WTC11 (cell line): Measurements from ENCODE around the gene SNAPC4. TPM values are rescaled to one million over a fixed set of nuclear protein-coding genes. Genes with fewer than 3 reads are reported as not detected.

ENCODE experiments used
- ATAC-seq: fragments of 200-7000 bp; cut with Tn5 transposase; 2 replicates; pipeline ENCODE4 v1.10.0; 2021; ENCODE audit warnings: mild to moderate bottlenecking, moderate library complexity
- CTCF ChIA-PET: fragments of 300-600 bp; sonication (Branson Sonifier 250); formaldehyde crosslinking; loops from one replicate; lab custom pipeline; 2021; ENCODE audit warnings: antibody characterized with exemption; lab: Charles Lee
- POLR2A ChIA-PET: fragments of 350-600 bp; sonication (Branson Sonifier 250); formaldehyde crosslinking; loops from one replicate; lab custom pipeline; 2021; ENCODE audit warnings: antibody characterized with exemption; lab: Charles Lee
- DNase-seq: peaks from one replicate; pipeline ENCODE4 v3.0.0; 2021; ENCODE audit warnings: low spot score
- H3K27ac Mint-ChIP-seq: 2 replicates; pipeline ENCODE4 v1.8.0; 2021; ENCODE audit warnings: mixed read lengths
- H3K27me3 Mint-ChIP-seq: 2 replicates; pipeline ENCODE4 v1.8.0; 2021; ENCODE audit warnings: low read depth, mild to moderate bottlenecking, moderate library complexity, mixed read lengths
- H3K36me3 Mint-ChIP-seq: 2 replicates; pipeline ENCODE4 v1.8.0; 2021; ENCODE audit warnings: mixed read lengths
- H3K4me1 Mint-ChIP-seq: 2 replicates; pipeline ENCODE4 v1.8.0; 2022; ENCODE audit warnings: mixed read lengths
- H3K4me3 Mint-ChIP-seq: 2 replicates; pipeline ENCODE4 v1.8.0; 2021; ENCODE audit warnings: mild to moderate bottlenecking, moderate library complexity, mixed read lengths
- H3K9me3 Mint-ChIP-seq: 2 replicates; pipeline ENCODE4 v1.8.0; 2021; ENCODE audit warnings: mixed read lengths
- ARID4B ChIP-seq: sonication (generic); formaldehyde crosslinking; IDR thresholded peaks from 2 replicates; pipeline ENCODE4 v1.8.0; 2023; ENCODE audit warnings: missing genetic modification reagents, mild to moderate bottlenecking, borderline replicate concordance
- ATF6 ChIP-seq: sonication (generic); formaldehyde crosslinking; IDR thresholded peaks from 2 replicates; pipeline ENCODE4 v1.8.1; 2023; ENCODE audit warnings: mild to moderate bottlenecking, missing genetic modification reagents
- CREB1 ChIP-seq: sonication (generic); formaldehyde crosslinking; IDR thresholded peaks from 2 replicates; pipeline ENCODE4 v1.8.0; 2023; ENCODE audit warnings: mild to moderate bottlenecking, missing genetic modification reagents
- E2F5 ChIP-seq: sonication (generic); formaldehyde crosslinking; IDR thresholded peaks from 2 replicates; pipeline ENCODE4 v1.8.1; 2022; ENCODE audit warnings: mild to moderate bottlenecking, moderate library complexity, missing genetic modification reagents
- ETV6 ChIP-seq: sonication (generic); formaldehyde crosslinking; IDR thresholded peaks from 2 replicates; pipeline ENCODE4 v1.8.1; 2022; ENCODE audit warnings: mild to moderate bottlenecking, missing genetic modification reagents
- GABPB1 ChIP-seq: sonication (generic); formaldehyde crosslinking; IDR thresholded peaks from 2 replicates; pipeline ENCODE4 v1.8.1; 2023; ENCODE audit warnings: mild to moderate bottlenecking, missing genetic modification reagents
- HMGA2 ChIP-seq: fragments of 250-450 bp; sonication (Bioruptor Pico); IDR thresholded peaks from 2 replicates; pipeline ENCODE4 v1.4.0; 2021; ENCODE audit warnings: mild to moderate bottlenecking, moderate library complexity
- MAX ChIP-seq: sonication (generic); formaldehyde crosslinking; IDR thresholded peaks from 2 replicates; pipeline ENCODE4 v1.8.0; 2022; ENCODE audit warnings: mild to moderate bottlenecking, missing genetic modification reagents
- NFYB ChIP-seq: sonication (generic); formaldehyde crosslinking; conservative IDR thresholded peaks from 2 replicates; pipeline ENCODE4 v1.8.0; 2022; ENCODE audit warnings: low read depth, missing genetic modification reagents
- OVOL2 ChIP-seq: fragments of 250-450 bp; sonication (Bioruptor Pico); IDR thresholded peaks from 2 replicates; pipeline ENCODE4 v1.9.0; 2021; ENCODE audit warnings: mild to moderate bottlenecking, borderline replicate concordance
- PREB ChIP-seq: sonication (generic); formaldehyde crosslinking; IDR thresholded peaks from 2 replicates; pipeline ENCODE4 v1.8.1; 2022; ENCODE audit warnings: mild to moderate bottlenecking, missing genetic modification reagents, moderate library complexity, borderline replicate concordance
- RELA ChIP-seq: sonication (generic); formaldehyde crosslinking; IDR thresholded peaks from 2 replicates; pipeline ENCODE4 v1.8.1; 2022; ENCODE audit warnings: missing genetic modification reagents, mild to moderate bottlenecking, borderline replicate concordance
- TCF7 ChIP-seq: sonication (generic); formaldehyde crosslinking; IDR thresholded peaks from 2 replicates; pipeline ENCODE4 v1.8.0; 2022; ENCODE audit warnings: mild to moderate bottlenecking, low read depth, missing genetic modification reagents, moderate library complexity
- ZNF121 ChIP-seq: sonication (generic); formaldehyde crosslinking; IDR thresholded peaks from 2 replicates; pipeline ENCODE4 v1.8.0; 2023; ENCODE audit warnings: missing genetic modification reagents
- ZNF219 ChIP-seq: sonication (generic); formaldehyde crosslinking; IDR thresholded peaks from 2 replicates; pipeline ENCODE4 v1.8.0; 2023; ENCODE audit warnings: missing genetic modification reagents, mild to moderate bottlenecking, borderline replicate concordance
- ZNF396 ChIP-seq: fragments of 250-450 bp; sonication (Bioruptor Pico); IDR thresholded peaks from 2 replicates; pipeline ENCODE4 v1.8.0; 2021; ENCODE audit warnings: mild to moderate bottlenecking, moderate library complexity, borderline replicate concordance
- ZNF425 ChIP-seq: fragments of 250-450 bp; sonication (Bioruptor Pico); conservative IDR thresholded peaks from 2 replicates; pipeline ENCODE4 v1.9.0; 2021; ENCODE audit warnings: mild to moderate bottlenecking
- ZSCAN18 ChIP-seq: fragments of 250-450 bp; sonication (Bioruptor Pico); IDR thresholded peaks from 2 replicates; pipeline ENCODE4 v2.1.2; 2022; ENCODE audit warnings: mild to moderate bottlenecking, moderate library complexity
- total RNA-seq: library from RNA; stranded (reverse); gene quantifications from 3 replicates; pipeline ENCODE4 v1.2.3, GENCODE V29; 2021

The SNAPC4 gene
- total RNA-seq, 1 experiment from 2014 or later = 22.8 TPM

GRCh38 chr9:136379891-136380290 is 20.1 kb downstream of the SNAPC4 start:
- Mint-ChIP-seq H3K36me3 (peaks cover 11% of the 10 kb centered on the region), H3K27ac (no peak overlapping the region), H3K9me3 (no peaks in the 10 kb centered on the region), H3K4me3 (no peak overlapping the region), H3K4me1 (no peaks in the 10 kb centered on the region)
- CTCF ChIA-PET = no interaction called here
- TF ChIP-seq TCF7 (CRISPR knock-in tag) (no peak), ATF6 (CRISPR knock-in tag) (no peak), ZNF425 (no peak), HMGA2 (no peak), NFYB (no peak), CREB1 (CRISPR knock-in tag) (no peak), ZNF396 (CRISPR knock-in tag) (no peak)
- TF ChIP-seq, all 79 proteins: peak for 0
- POLR2A ChIA-PET = no interaction called here
- no peak for ATAC-seq
- H3K27me3 Mint-ChIP-seq = no peaks in the 10 kb centered on the region
- DNase-seq = no peak

- Mint-ChIP-seq H3K36me3 (peaks cover 6% of the 10 kb centered on the region), H3K4me1 (no peaks in the 10 kb centered on the region), H3K27ac (no peak overlapping the region), H3K4me3 (no peak overlapping the region), H3K9me3 (no peaks in the 10 kb centered on the region), H3K27me3 (no peaks in the 10 kb centered on the region)
- TF ChIP-seq ZNF121 (CRISPR knock-in tag) = no peak
- TF ChIP-seq E2F5 (CRISPR knock-in tag) = no peak
- no peak for TF ChIP-seq ZNF219 (CRISPR knock-in tag)
- POLR2A ChIA-PET = no interaction called here
- CTCF ChIA-PET = interaction anchor here (1.0 kb wide), 1 partner anchor 15 kb away, joined by 3 read pairs; no protein-coding TSS in a partner anchor
- DNase-seq (no peak), ATAC-seq (no peak)
These were observed 20.6 kb downstream of the SNAPC4 start for GRCh38 chr9:136379401-136379800.

- no peak for ATAC-seq
- CTCF ChIA-PET = interaction anchor here (1.0 kb wide), 1 partner anchor 15 kb away, joined by 3 read pairs; no protein-coding TSS in a partner anchor
- no peak overlapping the region for H3K27ac Mint-ChIP-seq
- TF ChIP-seq ZSCAN18 (CRISPR knock-in tag) = no peak
- TF ChIP-seq ARID4B = no peak
- TF ChIP-seq ATF6 (CRISPR knock-in tag) = no peak
- TF ChIP-seq RELA = no peak
- TF ChIP-seq MAX (CRISPR knock-in tag) = no peak
- TF ChIP-seq OVOL2 = no peak
- no peak for TF ChIP-seq PREB (CRISPR knock-in tag)
- TF ChIP-seq ZNF219 (CRISPR knock-in tag) = no peak
- no peak for TF ChIP-seq GABPB1 (CRISPR knock-in tag)
- no peak for TF ChIP-seq ETV6 (CRISPR knock-in tag)
These were observed 21.0 kb downstream of the SNAPC4 start for GRCh38 chr9:136379003-136379287.

More at GRCh38 chr9:136379003-136379287, 21.0 kb downstream of the SNAPC4 start:
- Mint-ChIP-seq H3K9me3 (no peaks in the 10 kb centered on the region), H3K4me1 (no peaks in the 10 kb centered on the region), H3K27me3 (no peaks in the 10 kb centered on the region), H3K4me3 (no peak overlapping the region), H3K36me3 (peaks cover 2% of the 10 kb centered on the region)
- no peak for DNase-seq
- POLR2A ChIA-PET = no interaction called here
